OCI-LY3 (cell line): Measurements from ENCODE around the gene CIAPIN1.

Source experiments
- EZH2phosphoT487 ChIP-seq: fragments of 200-600 bp; shearing (Covaris generic); IDR thresholded peaks from 2 replicates; pipeline ENCODE4 v1.6.1; 2018; ENCODE audit warnings: antibody characterized with exemption, mixed run types, low read depth
- TF ChIP-seq, protein P1 (sequence below): fragments of 200-600, 300-600 bp; sonication (generic); IDR thresholded peaks from 2 replicates; pipeline ENCODE4 v1.5.1; 2014; ENCODE audit warnings: antibody characterized with exemption, low read length, low read depth

- TF ChIP-seq, protein P1, sequence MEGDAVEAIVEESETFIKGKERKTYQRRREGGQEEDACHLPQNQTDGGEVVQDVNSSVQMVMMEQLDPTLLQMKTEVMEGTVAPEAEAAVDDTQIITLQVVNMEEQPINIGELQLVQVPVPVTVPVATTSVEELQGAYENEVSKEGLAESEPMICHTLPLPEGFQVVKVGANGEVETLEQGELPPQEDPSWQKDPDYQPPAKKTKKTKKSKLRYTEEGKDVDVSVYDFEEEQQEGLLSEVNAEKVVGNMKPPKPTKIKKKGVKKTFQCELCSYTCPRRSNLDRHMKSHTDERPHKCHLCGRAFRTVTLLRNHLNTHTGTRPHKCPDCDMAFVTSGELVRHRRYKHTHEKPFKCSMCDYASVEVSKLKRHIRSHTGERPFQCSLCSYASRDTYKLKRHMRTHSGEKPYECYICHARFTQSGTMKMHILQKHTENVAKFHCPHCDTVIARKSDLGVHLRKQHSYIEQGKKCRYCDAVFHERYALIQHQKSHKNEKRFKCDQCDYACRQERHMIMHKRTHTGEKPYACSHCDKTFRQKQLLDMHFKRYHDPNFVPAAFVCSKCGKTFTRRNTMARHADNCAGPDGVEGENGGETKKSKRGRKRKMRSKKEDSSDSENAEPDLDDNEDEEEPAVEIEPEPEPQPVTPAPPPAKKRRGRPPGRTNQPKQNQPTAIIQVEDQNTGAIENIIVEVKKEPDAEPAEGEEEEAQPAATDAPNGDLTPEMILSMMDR: no peak
- no peak for TF ChIP-seq EZH2phosphoT487
These were observed 56.4 kb downstream of the CIAPIN1 start for GRCh38 chr16:57390636-57391295.
